WTC11 (cell line): ENCODE measurements around the gene HTRA2. TPM values are rescaled to one million over a fixed set of nuclear protein-coding genes. Genes with fewer than 3 reads are reported as not detected.

Source experiments
- ESRRA ChIP-seq: sonication (generic); formaldehyde crosslinking; IDR thresholded peaks from 2 replicates; pipeline ENCODE4 v1.8.1; 2022; ENCODE audit warnings: mild to moderate bottlenecking, missing genetic modification reagents, borderline replicate concordance
- FOXP1 ChIP-seq: sonication (generic); formaldehyde crosslinking; IDR thresholded peaks from 2 replicates; pipeline ENCODE4 v1.8.0; 2022; ENCODE audit warnings: missing genetic modification reagents, mild to moderate bottlenecking, moderate library complexity, borderline replicate concordance
- GRHL2 ChIP-seq: fragments of 250-450 bp; sonication (Bioruptor Pico); IDR thresholded peaks from 2 replicates; pipeline ENCODE4 v1.8.0; 2022; ENCODE audit warnings: mild to moderate bottlenecking, moderate library complexity; ENCODE audit not compliant: insufficient replicate concordance, severe bottlenecking
- JUN ChIP-seq: sonication (generic); formaldehyde crosslinking; IDR thresholded peaks from 2 replicates; pipeline ENCODE4 v1.8.0; 2023; ENCODE audit warnings: mild to moderate bottlenecking, missing genetic modification reagents
- MLX ChIP-seq: sonication (generic); formaldehyde crosslinking; IDR thresholded peaks from 2 replicates; pipeline ENCODE4 v1.8.1; 2023; ENCODE audit warnings: mild to moderate bottlenecking, missing genetic modification reagents, moderate library complexity
- MYBL2 ChIP-seq: sonication (generic); formaldehyde crosslinking; IDR thresholded peaks from 2 replicates; pipeline ENCODE4 v1.8.1; 2023; ENCODE audit warnings: mild to moderate bottlenecking, moderate library complexity, missing genetic modification reagents
- NFE2L1 ChIP-seq: sonication (generic); formaldehyde crosslinking; IDR thresholded peaks from 2 replicates; pipeline ENCODE4 v1.8.1; 2023; ENCODE audit warnings: missing genetic modification reagents
- RELA ChIP-seq: sonication (generic); formaldehyde crosslinking; IDR thresholded peaks from 2 replicates; pipeline ENCODE4 v1.8.1; 2022; ENCODE audit warnings: missing genetic modification reagents, mild to moderate bottlenecking, borderline replicate concordance
- SMAD3 ChIP-seq: sonication (generic); formaldehyde crosslinking; IDR thresholded peaks from 2 replicates; pipeline ENCODE4 v1.8.0; 2022; ENCODE audit warnings: missing genetic modification reagents, mild to moderate bottlenecking, borderline replicate concordance
- SMAD4 ChIP-seq: sonication (generic); formaldehyde crosslinking; IDR thresholded peaks from 2 replicates; pipeline ENCODE4 v1.8.0; 2022; ENCODE audit warnings: mild to moderate bottlenecking, missing genetic modification reagents
- SOX15 ChIP-seq: fragments of 250-450 bp; sonication (Bioruptor Pico); IDR thresholded peaks from 2 replicates; pipeline ENCODE4 v1.9.0; 2021; ENCODE audit warnings: mild to moderate bottlenecking
- USF1 ChIP-seq: sonication (generic); formaldehyde crosslinking; IDR thresholded peaks from 2 replicates; pipeline ENCODE4 v1.8.0; 2022; ENCODE audit warnings: mild to moderate bottlenecking, missing genetic modification reagents
- ZNF232 ChIP-seq: sonication (generic); formaldehyde crosslinking; IDR thresholded peaks from 2 replicates; pipeline ENCODE4 v1.8.0; 2022; ENCODE audit warnings: mild to moderate bottlenecking, missing genetic modification reagents
- ZNF263 ChIP-seq: sonication (generic); formaldehyde crosslinking; IDR thresholded peaks from 2 replicates; pipeline ENCODE4 v1.8.1; 2022; ENCODE audit warnings: low read depth, mild to moderate bottlenecking, moderate library complexity, missing genetic modification reagents
- ZNF281 ChIP-seq: sonication (generic); formaldehyde crosslinking; IDR thresholded peaks from 2 replicates; pipeline ENCODE4 v1.8.0; 2023; ENCODE audit warnings: mild to moderate bottlenecking, missing genetic modification reagents
- ZNF317 ChIP-seq: sonication (generic); formaldehyde crosslinking; IDR thresholded peaks from 2 replicates; pipeline ENCODE4 v1.8.1; 2023; ENCODE audit warnings: low read depth, mild to moderate bottlenecking, moderate library complexity, missing genetic modification reagents, borderline replicate concordance
- ZNF423 ChIP-seq: fragments of 250-450 bp; sonication (Bioruptor Pico); IDR thresholded peaks from 2 replicates; pipeline ENCODE4 v2.1.2; 2022; ENCODE audit warnings: mild to moderate bottlenecking, moderate library complexity
- ZNF512 ChIP-seq: sonication (generic); formaldehyde crosslinking; IDR thresholded peaks from 2 replicates; pipeline ENCODE4 v1.8.1; 2022; ENCODE audit warnings: missing genetic modification reagents, borderline replicate concordance
- total RNA-seq: library from RNA; stranded (reverse); gene quantifications from 3 replicates; pipeline ENCODE4 v1.2.3, GENCODE V29; 2021
- TF ChIP-seq, protein P1 (sequence below): sonication (generic); formaldehyde crosslinking; IDR thresholded peaks from 2 replicates; pipeline ENCODE4 v1.8.1; 2022; ENCODE audit warnings: mild to moderate bottlenecking, moderate library complexity, missing genetic modification reagents
- TF ChIP-seq, protein P2 (sequence below): sonication (generic); formaldehyde crosslinking; IDR thresholded peaks from 2 replicates; pipeline ENCODE4 v1.8.0; 2022; ENCODE audit warnings: mild to moderate bottlenecking, missing genetic modification reagents
- TF ChIP-seq, protein P3 (sequence below): sonication (generic); formaldehyde crosslinking; IDR thresholded peaks from 2 replicates; pipeline ENCODE4 v1.8.1; 2022; ENCODE audit warnings: low read depth, missing genetic modification reagents, borderline replicate concordance
- TF ChIP-seq, protein P4 (sequence below): fragments of 250-450 bp; sonication (Bioruptor Pico); IDR thresholded peaks from 2 replicates; pipeline ENCODE4 v1.8.0; 2021; ENCODE audit warnings: mild to moderate bottlenecking
- TF ChIP-seq, protein P5 (sequence below): sonication (generic); formaldehyde crosslinking; IDR thresholded peaks from 2 replicates; pipeline ENCODE4 v1.8.1; 2023; ENCODE audit warnings: mild to moderate bottlenecking, missing genetic modification reagents
- TF ChIP-seq, protein P6 (sequence below): sonication (generic); formaldehyde crosslinking; IDR thresholded peaks from 2 replicates; pipeline ENCODE4 v1.8.1; 2023; ENCODE audit warnings: mild to moderate bottlenecking, moderate library complexity, missing genetic modification reagents

The HTRA2 gene
- total RNA-seq, 1 experiment from 2014 or later: 30.0 TPM

- TF ChIP-seq RELA (CRISPR knock-in tag) (no peak), ZNF317 (CRISPR knock-in tag) (no peak), GRHL2 (CRISPR knock-in tag) (no peak), ESRRA (CRISPR knock-in tag) (0 out of 2 replicates have a peak, but pooled peaks have one; percentile 16), ZNF232 (peak; percentile 43; the same call in 1 of the 2 replicates), USF1 (CRISPR knock-in tag) (peak; percentile 77), ZNF512 (CRISPR knock-in tag) (no peak), MYBL2 (CRISPR knock-in tag) (no peak), JUN (CRISPR knock-in tag) (no peak), FOXP1 (CRISPR knock-in tag) (no peak; the same call in 1 of the 2 replicates), NFE2L1 (no peak), ZNF263 (CRISPR knock-in tag) (peak; percentile 94; the same call in 1 of the 2 replicates), ZNF423 (no peak), MLX (CRISPR knock-in tag) (no peak), SMAD4 (CRISPR knock-in tag) (no peak), SMAD3 (CRISPR knock-in tag) (no peak), ZNF281 (CRISPR knock-in tag) (peak; percentile 31; the same call in 1 of the 2 replicates), SOX15 (CRISPR knock-in tag) (no peak)
- TF ChIP-seq, protein P1, sequence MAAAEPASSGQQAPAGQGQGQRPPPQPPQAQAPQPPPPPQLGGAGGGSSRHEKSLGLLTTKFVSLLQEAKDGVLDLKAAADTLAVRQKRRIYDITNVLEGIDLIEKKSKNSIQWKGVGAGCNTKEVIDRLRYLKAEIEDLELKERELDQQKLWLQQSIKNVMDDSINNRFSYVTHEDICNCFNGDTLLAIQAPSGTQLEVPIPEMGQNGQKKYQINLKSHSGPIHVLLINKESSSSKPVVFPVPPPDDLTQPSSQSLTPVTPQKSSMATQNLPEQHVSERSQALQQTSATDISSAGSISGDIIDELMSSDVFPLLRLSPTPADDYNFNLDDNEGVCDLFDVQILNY (CRISPR knock-in tag): peak; percentile 78; the same call in 1 of the 2 replicates
- TF ChIP-seq, protein P2, sequence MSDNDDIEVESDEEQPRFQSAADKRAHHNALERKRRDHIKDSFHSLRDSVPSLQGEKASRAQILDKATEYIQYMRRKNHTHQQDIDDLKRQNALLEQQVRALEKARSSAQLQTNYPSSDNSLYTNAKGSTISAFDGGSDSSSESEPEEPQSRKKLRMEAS (CRISPR knock-in tag): peak; percentile 97
- TF ChIP-seq, protein P3, sequence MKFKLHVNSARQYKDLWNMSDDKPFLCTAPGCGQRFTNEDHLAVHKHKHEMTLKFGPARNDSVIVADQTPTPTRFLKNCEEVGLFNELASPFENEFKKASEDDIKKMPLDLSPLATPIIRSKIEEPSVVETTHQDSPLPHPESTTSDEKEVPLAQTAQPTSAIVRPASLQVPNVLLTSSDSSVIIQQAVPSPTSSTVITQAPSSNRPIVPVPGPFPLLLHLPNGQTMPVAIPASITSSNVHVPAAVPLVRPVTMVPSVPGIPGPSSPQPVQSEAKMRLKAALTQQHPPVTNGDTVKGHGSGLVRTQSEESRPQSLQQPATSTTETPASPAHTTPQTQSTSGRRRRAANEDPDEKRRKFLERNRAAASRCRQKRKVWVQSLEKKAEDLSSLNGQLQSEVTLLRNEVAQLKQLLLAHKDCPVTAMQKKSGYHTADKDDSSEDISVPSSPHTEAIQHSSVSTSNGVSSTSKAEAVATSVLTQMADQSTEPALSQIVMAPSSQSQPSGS (CRISPR knock-in tag): no peak
- TF ChIP-seq, protein P4, sequence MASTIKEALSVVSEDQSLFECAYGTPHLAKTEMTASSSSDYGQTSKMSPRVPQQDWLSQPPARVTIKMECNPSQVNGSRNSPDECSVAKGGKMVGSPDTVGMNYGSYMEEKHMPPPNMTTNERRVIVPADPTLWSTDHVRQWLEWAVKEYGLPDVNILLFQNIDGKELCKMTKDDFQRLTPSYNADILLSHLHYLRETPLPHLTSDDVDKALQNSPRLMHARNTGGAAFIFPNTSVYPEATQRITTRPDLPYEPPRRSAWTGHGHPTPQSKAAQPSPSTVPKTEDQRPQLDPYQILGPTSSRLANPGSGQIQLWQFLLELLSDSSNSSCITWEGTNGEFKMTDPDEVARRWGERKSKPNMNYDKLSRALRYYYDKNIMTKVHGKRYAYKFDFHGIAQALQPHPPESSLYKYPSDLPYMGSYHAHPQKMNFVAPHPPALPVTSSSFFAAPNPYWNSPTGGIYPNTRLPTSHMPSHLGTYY (CRISPR knock-in tag): no peak
- TF ChIP-seq, protein P5, sequence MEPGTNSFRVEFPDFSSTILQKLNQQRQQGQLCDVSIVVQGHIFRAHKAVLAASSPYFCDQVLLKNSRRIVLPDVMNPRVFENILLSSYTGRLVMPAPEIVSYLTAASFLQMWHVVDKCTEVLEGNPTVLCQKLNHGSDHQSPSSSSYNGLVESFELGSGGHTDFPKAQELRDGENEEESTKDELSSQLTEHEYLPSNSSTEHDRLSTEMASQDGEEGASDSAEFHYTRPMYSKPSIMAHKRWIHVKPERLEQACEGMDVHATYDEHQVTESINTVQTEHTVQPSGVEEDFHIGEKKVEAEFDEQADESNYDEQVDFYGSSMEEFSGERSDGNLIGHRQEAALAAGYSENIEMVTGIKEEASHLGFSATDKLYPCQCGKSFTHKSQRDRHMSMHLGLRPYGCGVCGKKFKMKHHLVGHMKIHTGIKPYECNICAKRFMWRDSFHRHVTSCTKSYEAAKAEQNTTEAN (CRISPR knock-in tag): no peak
- TF ChIP-seq, protein P6, sequence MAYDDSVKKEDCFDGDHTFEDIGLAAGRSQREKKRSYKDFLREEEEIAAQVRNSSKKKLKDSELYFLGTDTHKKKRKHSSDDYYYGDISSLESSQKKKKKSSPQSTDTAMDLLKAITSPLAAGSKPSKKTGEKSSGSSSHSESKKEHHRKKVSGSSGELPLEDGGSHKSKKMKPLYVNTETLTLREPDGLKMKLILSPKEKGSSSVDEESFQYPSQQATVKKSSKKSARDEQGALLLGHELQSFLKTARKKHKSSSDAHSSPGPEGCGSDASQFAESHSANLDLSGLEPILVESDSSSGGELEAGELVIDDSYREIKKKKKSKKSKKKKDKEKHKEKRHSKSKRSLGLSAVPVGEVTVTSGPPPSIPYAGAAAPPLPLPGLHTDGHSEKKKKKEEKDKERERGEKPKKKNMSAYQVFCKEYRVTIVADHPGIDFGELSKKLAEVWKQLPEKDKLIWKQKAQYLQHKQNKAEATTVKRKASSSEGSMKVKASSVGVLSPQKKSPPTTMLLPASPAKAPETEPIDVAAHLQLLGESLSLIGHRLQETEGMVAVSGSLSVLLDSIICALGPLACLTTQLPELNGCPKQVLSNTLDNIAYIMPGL (CRISPR knock-in tag): no peak
Measured at GRCh38 chr2:74548900-74549826, 19.4 kb downstream of the HTRA2 start (continued).
